Upper lobe of right lung (tissue), 1 donor: ENCODE data around the gene IP6K2. TPM values are rescaled to one million over a fixed set of nuclear protein-coding genes. Genes with fewer than 3 reads are reported as not detected.
"Not testable (repeated sequence)": the region's sequence is repeated elsewhere in the genome, so short reads cannot be mapped to it uniquely, and the experiment has no call there.

Experiments
- ATAC-seq: fragments of 200-7000 bp; cut with Tn5 transposase; one replicate; pipeline ENCODE4 v1.9.1; 2020; ENCODE audit warnings: mild to moderate bottlenecking, moderate library complexity
- DNase-seq: peaks from one replicate; pipeline ENCODE4 v3.0.0-alpha.2; 2020
- H3K27ac ChIP-seq: fragments of 200-600 bp; one replicate; pipeline ENCODE4 v1.8.0; 2022
- H3K27me3 ChIP-seq: fragments of 200-600 bp; one replicate; pipeline ENCODE4 v1.8.0; 2022; ENCODE audit warnings: mild to moderate bottlenecking
- H3K36me3 ChIP-seq: fragments of 200-600 bp; one replicate; pipeline ENCODE4 v1.8.0; 2022
- H3K4me1 ChIP-seq: fragments of 200-600 bp; one replicate; pipeline ENCODE4 v1.8.0; 2022
- H3K4me3 ChIP-seq: fragments of 200-600 bp; one replicate; pipeline ENCODE4 v1.8.0; 2022; ENCODE audit warnings: mild to moderate bottlenecking
- H3K9me3 ChIP-seq: fragments of 200-600 bp; one replicate; pipeline ENCODE4 v1.8.0; 2022
- intact Hi-C: fragments of 100-400 bp; cut with DNase I; formaldehyde crosslinking; loops from one replicate; pipeline ENCODE4 v1.11.0; 2022
- long read RNA-seq: library from polyadenylated mRNA; unstranded; transcript quantifications from one replicate; pipeline ENCODE4 v2.0.0, GENCODE V29; 2021
- total RNA-seq: library from RNA; stranded (reverse); fragmentation: NEBNext Ultra II Directional; extraction: Animal tissue kit (Norgen Biotek cat#: 25700); gene quantifications from one replicate; pipeline ENCODE4 v1.2.1, GENCODE V29; 2021
- TF ChIP-seq, protein P1 (sequence below): fragments of 200-600 bp; IDR thresholded peaks from one replicate; pipeline ENCODE4 v1.8.0; 2022; ENCODE audit warnings: antibody characterized with exemption
- donor health status: DM: no; HTN: yes; CAD: no; lungs with severe emphysema.

The IP6K2 gene, protein sequence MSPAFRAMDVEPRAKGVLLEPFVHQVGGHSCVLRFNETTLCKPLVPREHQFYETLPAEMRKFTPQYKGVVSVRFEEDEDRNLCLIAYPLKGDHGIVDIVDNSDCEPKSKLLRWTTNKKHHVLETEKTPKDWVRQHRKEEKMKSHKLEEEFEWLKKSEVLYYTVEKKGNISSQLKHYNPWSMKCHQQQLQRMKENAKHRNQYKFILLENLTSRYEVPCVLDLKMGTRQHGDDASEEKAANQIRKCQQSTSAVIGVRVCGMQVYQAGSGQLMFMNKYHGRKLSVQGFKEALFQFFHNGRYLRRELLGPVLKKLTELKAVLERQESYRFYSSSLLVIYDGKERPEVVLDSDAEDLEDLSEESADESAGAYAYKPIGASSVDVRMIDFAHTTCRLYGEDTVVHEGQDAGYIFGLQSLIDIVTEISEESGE
- 44.2 TPM for total RNA-seq
- long read RNA-seq, transcript IP6K2-201 (6 exons, 1,775 nt), result major isoform, 25 of 65 reads
- long read RNA-seq, partial matches to known transcripts, result 14 of 65 reads
- long read RNA-seq, other reads (novel, unspliced or antisense), result 21 of 65 reads

DNA sequence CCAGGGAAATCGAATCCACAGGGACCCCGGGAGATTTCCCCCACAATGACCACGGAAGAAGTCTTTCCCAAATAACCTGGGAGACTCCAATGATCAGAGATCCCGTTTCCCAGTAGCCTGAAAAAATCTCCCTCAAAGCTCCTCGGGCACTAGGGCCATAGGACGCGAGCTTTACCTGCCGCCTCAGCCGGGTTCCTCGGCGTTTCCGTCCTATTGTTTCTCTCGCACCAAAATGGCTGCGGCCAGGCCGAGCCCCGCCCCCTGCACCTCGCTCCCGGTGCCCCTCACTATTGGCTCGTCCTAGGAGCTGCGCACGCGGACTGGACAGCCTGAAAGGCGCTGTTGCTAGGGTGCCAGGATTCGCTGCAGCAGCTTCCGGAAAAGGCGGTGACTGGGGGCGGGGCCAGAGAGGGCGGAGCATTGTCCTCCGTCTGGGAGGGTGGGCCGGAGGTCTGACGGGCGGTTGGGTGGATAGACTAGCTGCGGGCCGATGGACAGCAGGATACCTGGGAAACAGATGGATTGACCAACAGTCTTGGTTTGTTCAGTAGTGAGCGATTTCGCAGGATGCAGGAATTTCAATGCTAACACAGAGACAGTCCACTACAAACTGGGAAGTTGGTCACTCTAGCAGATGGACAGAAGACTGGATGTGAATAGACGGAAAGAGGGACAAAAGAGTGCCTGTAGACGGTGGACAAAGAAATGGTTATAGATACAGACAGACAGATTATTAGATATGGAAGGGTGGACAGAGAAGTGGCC lies at the start of gene IP6K2:
TSS of gene IP6K2 (minus strand) at position 240 of the 765 bp plus-strand sequence. CDS start 21,930 bp downstream, outside the sequence.
- peak within 1 kb of the TSS; percentile 88 for H3K4me3 ChIP-seq
- H3K9me3 ChIP-seq, result no peaks in the 10 kb centered on the region
- intact Hi-C loops, result no loop called here
- ATAC-seq, result peak; percentile 100
- peaks cover 17% of the 10 kb centered on the region for H3K4me1 ChIP-seq
- H3K36me3 ChIP-seq, result peaks cover 25% of the 10 kb centered on the region
- TF ChIP-seq, protein P1, sequence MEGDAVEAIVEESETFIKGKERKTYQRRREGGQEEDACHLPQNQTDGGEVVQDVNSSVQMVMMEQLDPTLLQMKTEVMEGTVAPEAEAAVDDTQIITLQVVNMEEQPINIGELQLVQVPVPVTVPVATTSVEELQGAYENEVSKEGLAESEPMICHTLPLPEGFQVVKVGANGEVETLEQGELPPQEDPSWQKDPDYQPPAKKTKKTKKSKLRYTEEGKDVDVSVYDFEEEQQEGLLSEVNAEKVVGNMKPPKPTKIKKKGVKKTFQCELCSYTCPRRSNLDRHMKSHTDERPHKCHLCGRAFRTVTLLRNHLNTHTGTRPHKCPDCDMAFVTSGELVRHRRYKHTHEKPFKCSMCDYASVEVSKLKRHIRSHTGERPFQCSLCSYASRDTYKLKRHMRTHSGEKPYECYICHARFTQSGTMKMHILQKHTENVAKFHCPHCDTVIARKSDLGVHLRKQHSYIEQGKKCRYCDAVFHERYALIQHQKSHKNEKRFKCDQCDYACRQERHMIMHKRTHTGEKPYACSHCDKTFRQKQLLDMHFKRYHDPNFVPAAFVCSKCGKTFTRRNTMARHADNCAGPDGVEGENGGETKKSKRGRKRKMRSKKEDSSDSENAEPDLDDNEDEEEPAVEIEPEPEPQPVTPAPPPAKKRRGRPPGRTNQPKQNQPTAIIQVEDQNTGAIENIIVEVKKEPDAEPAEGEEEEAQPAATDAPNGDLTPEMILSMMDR, result no peak
- peak; percentile 100 for DNase-seq
- peak within 1 kb of the TSS; percentile 90 for H3K27ac ChIP-seq
- no peaks in the 10 kb centered on the region for H3K27me3 ChIP-seq

DNA sequence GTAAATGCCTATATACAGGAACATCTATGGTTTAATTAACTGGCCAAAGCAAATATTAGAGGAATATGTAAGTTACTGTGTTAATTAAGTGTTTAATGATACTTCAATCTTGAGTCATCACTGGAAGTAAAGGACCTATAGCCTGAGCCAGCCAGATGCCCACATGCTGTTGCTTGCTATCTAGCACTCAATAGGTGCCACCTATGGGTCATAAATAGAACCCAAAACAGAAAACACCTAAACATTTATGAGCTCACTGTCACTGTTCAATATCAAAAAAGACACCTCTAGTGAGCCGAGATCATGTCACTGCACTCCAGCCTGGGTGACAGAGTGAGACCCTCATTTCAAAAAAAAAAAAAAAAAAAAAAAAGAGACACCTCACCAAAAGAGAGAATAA lies 48.4 kb upstream of the IP6K2 start:
- Histone ChIP-seq H3K27me3 (no peaks in the 10 kb centered on the region), H3K4me1 (no peaks in the 10 kb centered on the region), H3K4me3 (no peak overlapping the region), H3K9me3 (no peaks in the 10 kb centered on the region), H3K36me3 (peaks cover 52% of the 10 kb centered on the region), H3K27ac (no peak overlapping the region)
- DNase-seq (no peak), ATAC-seq (no peak)
- TF ChIP-seq, protein P1, result no peak
- intact Hi-C loops, result no loop called here

DNA sequence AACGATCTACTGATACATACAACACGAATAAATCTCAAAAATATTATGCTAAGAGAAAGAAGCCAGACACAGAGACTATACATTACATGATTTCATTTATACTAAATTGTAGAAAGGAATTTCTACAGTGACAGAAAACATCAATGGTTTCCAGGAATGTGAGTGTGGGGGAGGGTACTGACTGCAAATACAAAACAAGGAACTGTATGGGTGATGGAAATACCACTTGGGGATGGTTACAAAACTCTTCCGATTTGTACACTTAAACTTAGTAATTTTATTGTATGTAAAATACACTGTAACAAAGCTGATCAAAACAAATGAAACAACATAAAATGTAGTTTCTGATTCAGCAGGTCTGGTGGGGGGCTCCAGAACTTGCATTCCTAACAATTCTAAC lies 45.8 kb upstream of the IP6K2 start:
- TF ChIP-seq, protein P1, result no peak
- Histone ChIP-seq H3K27me3 (no peaks in the 10 kb centered on the region), H3K4me1 (no peaks in the 10 kb centered on the region), H3K9me3 (no peaks in the 10 kb centered on the region), H3K36me3 (peaks cover 61% of the 10 kb centered on the region), H3K4me3 (no peak overlapping the region), H3K27ac (no peak overlapping the region)
- ATAC-seq (no peak), DNase-seq (no peak)
- intact Hi-C loops, result no loop called here

DNA sequence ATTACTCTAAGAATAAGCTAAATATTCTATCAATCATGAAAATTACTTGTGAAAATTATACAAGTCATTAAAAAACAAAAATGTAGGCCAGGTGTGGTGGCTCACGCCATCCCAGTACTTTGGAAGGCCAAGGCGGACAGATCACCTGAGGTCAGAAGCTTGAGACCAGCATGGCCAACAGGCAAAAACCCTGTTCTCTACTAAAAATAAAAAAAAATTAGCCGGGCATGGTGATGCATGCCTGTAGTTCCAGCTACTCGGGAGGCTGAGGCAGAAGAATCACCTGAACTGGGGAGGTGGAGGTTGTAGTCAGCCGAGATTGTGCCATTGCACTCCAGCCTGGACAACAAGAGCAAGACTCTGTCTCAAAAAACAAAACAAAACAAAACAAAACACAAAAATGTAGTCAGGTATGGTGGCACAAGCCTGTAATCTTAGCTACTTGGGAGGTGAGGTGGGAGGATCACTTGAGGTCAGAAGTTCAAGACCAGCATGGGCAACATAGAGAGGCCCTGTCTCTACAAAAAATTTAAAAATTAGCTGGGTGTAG lies 43.0 kb upstream of the IP6K2 start:
- intact Hi-C loops, H3K4me3 ChIP-seq, ATAC-seq, H3K27ac ChIP-seq, H3K9me3 ChIP-seq, H3K4me1 ChIP-seq, H3K27me3 ChIP-seq, DNase-seq: not testable (repeated sequence)
- H3K36me3 ChIP-seq, result peaks cover 69% of the 10 kb centered on the region

DNA sequence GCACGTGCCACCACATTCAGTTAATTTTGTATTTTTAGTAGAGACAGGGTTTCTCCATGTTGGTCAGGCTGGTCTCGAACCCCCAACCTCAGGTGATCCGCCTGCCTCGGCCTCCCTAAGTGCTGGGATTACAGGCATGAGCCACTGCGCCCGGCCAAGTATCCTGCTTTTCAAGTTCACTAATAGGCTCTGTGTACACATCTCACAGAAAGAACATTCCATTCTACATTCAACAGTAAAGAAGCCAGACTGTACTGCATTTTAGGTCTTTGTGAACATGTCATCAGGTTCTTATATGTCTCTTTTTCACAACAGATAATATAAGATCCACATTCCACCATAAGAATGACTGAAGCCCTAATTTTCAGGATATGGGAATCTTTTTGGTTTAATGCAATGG lies 42.5 kb upstream of the IP6K2 start:
- DNase-seq, intact Hi-C loops, H3K27me3 ChIP-seq, H3K27ac ChIP-seq, H3K9me3 ChIP-seq, H3K4me1 ChIP-seq, H3K4me3 ChIP-seq: not testable (repeated sequence)
- peak; percentile 60 for ATAC-seq
- H3K36me3 ChIP-seq, result peaks cover 66% of the 10 kb centered on the region

DNA sequence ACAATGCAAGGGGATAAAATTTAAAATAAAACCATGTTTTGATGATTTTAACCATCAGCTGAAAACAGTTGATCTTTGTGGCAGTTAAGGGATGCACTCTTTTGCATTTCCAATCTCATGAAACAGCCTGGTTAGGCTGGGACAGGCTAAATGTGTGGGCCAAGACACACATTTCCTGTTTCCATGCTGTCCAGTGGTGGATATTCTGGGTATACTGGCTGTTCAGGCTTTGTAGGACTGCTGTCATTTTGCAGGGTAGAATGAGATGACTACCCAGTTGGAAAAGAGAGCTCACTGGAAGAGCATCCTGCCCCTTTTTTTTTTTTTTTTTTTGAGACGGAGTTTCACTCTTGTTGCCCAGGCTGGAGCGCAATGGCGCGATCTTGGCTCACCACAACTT lies 42.0 kb upstream of the IP6K2 start:
- ATAC-seq, result no peak
- no peak overlapping the region for H3K27ac ChIP-seq

More for the DNA sequence above, 42.0 kb upstream of the IP6K2 start:
- DNase-seq, result no peak
- H3K36me3 ChIP-seq, result peaks cover 65% of the 10 kb centered on the region
- intact Hi-C loops, result no loop called here
- H3K27me3 ChIP-seq, result no peaks in the 10 kb centered on the region
- H3K4me1 ChIP-seq, result no peaks in the 10 kb centered on the region
- H3K9me3 ChIP-seq, result no peaks in the 10 kb centered on the region
- TF ChIP-seq, protein P1, result no peak
- H3K4me3 ChIP-seq, result no peak overlapping the region
